ENCODE data around the gene CHN1. TPM values are rescaled to one million over a fixed set of nuclear protein-coding genes. Genes with fewer than 3 reads are reported as not detected.
A peak's percentile ranks its signal among the peaks of the same experiment; 100 is the strongest.

Gene CHN1, protein sequence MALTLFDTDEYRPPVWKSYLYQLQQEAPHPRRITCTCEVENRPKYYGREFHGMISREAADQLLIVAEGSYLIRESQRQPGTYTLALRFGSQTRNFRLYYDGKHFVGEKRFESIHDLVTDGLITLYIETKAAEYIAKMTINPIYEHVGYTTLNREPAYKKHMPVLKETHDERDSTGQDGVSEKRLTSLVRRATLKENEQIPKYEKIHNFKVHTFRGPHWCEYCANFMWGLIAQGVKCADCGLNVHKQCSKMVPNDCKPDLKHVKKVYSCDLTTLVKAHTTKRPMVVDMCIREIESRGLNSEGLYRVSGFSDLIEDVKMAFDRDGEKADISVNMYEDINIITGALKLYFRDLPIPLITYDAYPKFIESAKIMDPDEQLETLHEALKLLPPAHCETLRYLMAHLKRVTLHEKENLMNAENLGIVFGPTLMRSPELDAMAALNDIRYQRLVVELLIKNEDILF
- 16.8 TPM for total RNA-seq
- long read RNA-seq, transcript CHN1-201 (7 exons, 2,047 nt), result major isoform, 5 of 22 reads
- long read RNA-seq, partial matches to known transcripts, result 2 of 22 reads
- long read RNA-seq, other reads (novel, unspliced or antisense), result 15 of 22 reads

DNA sequence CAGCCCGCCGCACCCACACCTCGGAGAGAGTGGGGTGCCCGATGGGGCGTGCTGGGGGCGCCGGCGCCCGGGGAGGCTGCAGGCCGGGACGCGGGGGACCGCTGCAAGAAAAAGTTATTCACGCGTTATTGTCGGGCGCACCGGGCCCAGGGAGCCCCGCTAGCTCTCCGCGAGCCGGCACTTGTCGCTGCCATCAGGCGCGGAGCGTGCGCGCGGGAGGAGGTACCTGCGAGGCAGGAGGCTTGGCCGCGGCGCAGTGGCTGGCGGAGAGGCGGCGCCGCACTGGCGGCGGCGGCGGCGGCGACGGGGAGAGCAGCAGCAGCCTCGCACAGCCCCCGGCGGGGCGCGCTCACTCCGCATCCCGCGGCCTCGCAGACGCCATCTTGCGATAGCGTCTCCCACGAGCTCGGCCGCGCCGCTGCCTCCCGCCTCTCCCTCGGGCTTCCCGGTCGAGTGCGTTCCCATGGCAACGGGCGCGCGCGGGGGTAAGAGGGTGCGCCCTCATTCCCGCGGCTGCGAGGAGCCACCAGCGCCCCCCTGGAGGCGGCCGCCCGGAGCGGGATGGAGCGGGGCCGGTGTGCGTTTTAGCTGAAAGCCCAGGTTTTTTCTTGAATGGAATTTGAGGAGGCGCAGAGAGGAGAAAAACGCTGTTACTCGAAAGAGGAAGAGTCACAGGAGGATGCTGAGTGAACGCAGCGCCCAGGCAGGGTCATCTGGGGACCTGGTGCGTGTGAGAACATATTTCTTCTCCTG is at the start of gene CHN1:
Gene CHN1 (minus strand): TSS at position 402 of the 753 bp plus-strand sequence. CDS start 469 bp downstream, outside the sequence.
- Histone ChIP-seq H3K36me3 (no peaks in the 10 kb centered on the region), H3K4me3 (peak within 1 kb of the TSS; percentile 77), H3K9me3 (no peaks in the 10 kb centered on the region), H3K4me1 (no peaks in the 10 kb centered on the region), H3K27me3 (ENCODE audit: low read depth) (peaks cover 30% of the 10 kb centered on the region), H3K27ac (peak within 1 kb of the TSS; percentile 82)
- DNase-seq (peak; percentile 79), ATAC-seq (peak; percentile 88 to 89)
- intact Hi-C loops (cut with DNase I), result no loop called here
- TF ChIP-seq, protein P1, sequence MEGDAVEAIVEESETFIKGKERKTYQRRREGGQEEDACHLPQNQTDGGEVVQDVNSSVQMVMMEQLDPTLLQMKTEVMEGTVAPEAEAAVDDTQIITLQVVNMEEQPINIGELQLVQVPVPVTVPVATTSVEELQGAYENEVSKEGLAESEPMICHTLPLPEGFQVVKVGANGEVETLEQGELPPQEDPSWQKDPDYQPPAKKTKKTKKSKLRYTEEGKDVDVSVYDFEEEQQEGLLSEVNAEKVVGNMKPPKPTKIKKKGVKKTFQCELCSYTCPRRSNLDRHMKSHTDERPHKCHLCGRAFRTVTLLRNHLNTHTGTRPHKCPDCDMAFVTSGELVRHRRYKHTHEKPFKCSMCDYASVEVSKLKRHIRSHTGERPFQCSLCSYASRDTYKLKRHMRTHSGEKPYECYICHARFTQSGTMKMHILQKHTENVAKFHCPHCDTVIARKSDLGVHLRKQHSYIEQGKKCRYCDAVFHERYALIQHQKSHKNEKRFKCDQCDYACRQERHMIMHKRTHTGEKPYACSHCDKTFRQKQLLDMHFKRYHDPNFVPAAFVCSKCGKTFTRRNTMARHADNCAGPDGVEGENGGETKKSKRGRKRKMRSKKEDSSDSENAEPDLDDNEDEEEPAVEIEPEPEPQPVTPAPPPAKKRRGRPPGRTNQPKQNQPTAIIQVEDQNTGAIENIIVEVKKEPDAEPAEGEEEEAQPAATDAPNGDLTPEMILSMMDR (IDR thresholded peaks at IDR 0.05), result no peak

DNA sequence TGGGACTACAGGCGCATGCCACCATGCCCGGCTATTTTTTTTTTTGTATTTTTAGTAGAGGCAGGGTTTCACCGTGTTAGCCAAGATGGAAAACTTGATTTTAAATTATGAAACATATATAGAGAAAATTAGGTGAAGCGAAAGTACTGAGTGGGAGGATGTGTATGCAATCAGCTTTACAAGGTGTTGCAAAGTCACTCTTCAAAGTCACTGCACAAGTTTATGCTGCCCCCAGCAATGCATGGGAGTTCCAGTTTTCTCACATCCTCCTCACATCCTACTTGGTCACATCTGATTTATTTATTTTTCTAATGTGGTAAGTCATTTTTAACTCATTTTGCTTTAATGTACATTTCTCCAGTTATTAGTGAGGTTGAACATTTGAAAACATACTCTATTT is 49.2 kb upstream of the CHN1 start:
- no peaks in the 10 kb centered on the region for H3K9me3 ChIP-seq
- no peak for DNase-seq
- intact Hi-C loops (cut with DNase I), result no loop called here
- H3K4me3 ChIP-seq, result no peak overlapping the region
- ATAC-seq, result no peak
- H3K27ac ChIP-seq, result no peak overlapping the region
- H3K4me1 ChIP-seq, result no peaks in the 10 kb centered on the region
- H3K36me3 ChIP-seq, result no peaks in the 10 kb centered on the region
- TF ChIP-seq, protein P1 (IDR thresholded peaks at IDR 0.05), result no peak
- H3K27me3 ChIP-seq (ENCODE audit: low read depth), result no peaks in the 10 kb centered on the region

DNA sequence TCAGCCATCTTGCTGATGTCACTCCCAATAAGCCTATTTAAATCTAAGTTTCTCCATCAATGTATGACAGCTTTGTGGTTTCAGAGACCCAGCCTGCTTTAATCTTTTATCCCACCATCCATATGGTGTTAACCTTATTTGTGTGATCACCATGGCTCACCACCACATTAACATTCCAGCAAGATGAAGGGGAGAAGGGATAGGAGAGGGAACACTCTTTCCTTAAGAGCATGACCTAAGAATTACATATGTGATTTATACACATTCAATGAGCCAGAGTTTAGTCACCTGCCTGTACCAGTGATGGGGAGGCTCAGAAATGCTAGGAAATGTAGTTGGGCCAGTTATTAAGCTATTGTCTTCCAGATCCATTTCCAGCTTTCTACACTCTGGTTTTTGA is 44.5 kb upstream of the CHN1 start:
- Histone ChIP-seq H3K36me3 (no peaks in the 10 kb centered on the region), H3K9me3 (no peaks in the 10 kb centered on the region), H3K4me1 (no peaks in the 10 kb centered on the region), H3K27me3 (ENCODE audit: low read depth) (no peaks in the 10 kb centered on the region), H3K4me3 (no peak overlapping the region), H3K27ac (no peak overlapping the region)
- intact Hi-C loops (cut with DNase I), result no loop called here
- ATAC-seq (no peak), DNase-seq (no peak)
- TF ChIP-seq, protein P1 (IDR thresholded peaks at IDR 0.05), result no peak

DNA sequence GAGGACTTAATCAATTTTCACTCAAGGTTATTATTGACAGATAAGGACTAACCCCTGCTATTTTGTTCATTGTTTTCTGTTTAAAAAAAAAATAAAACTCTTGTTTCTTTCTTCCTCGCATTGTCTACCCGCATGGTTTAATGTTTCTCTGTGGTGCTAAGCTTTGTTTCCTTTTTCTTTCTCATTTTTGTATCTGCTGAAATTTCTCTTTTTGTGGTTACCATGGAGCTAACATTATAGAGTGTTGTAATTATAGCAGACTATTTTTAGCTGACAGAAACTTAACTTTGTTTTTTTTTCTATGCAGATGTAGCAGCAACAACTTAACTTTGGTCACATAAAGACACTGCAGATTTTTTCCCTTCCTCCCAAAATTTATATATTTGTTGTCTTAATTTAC is 43.1 kb upstream of the CHN1 start:
- intact Hi-C loops (cut with DNase I), result no loop called here
- no peaks in the 10 kb centered on the region for H3K36me3 ChIP-seq
- no peak for DNase-seq
- H3K27me3 ChIP-seq (ENCODE audit: low read depth), result no peaks in the 10 kb centered on the region
- no peak overlapping the region for H3K27ac ChIP-seq
- H3K4me1 ChIP-seq, result no peaks in the 10 kb centered on the region
- H3K4me3 ChIP-seq, result no peak overlapping the region
- no peaks in the 10 kb centered on the region for H3K9me3 ChIP-seq
- TF ChIP-seq, protein P1 (IDR thresholded peaks at IDR 0.05), result no peak
- ATAC-seq, result no peak

DNA sequence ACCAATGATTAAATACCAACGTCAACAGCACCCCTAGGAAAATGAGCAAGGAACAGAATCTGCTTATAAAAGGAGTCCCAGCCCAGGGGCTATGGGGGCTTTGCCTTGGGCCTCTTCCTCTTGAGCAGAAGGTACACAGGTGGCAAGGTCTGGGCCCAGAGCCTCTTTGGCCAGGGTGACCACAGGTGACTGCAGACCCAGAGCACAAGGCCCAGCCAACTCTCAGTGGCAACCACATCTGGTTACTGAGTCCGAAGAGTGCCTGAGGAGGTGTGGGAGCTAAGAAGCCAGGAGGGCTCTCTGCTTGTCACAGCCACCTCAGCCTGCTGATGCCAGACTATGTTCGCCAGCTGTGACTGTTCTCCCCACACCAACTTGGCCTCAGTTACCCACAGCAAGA is 34.3 kb upstream of the CHN1 start:
- Histone ChIP-seq H3K4me1 (peaks cover 13% of the 10 kb centered on the region), H3K27me3 (ENCODE audit: low read depth) (no peaks in the 10 kb centered on the region), H3K4me3 (no peak overlapping the region), H3K9me3 (no peaks in the 10 kb centered on the region), H3K36me3 (no peaks in the 10 kb centered on the region), H3K27ac (no peak overlapping the region)
- ATAC-seq (no peak), DNase-seq (no peak)
- intact Hi-C loops (cut with DNase I), result no loop called here
- TF ChIP-seq, protein P1 (IDR thresholded peaks at IDR 0.05), result no peak
